Islet precursor cell (in vitro differentiated cells): Measurements from ENCODE around the gene STAT1.
A peak's percentile ranks its signal among the peaks of the same experiment; 100 is the strongest.

Experiments
- DNase-seq: peaks from one replicate; pipeline ENCODE4 v3.0.0-alpha.2; 2018

The STAT1 gene

DNA sequence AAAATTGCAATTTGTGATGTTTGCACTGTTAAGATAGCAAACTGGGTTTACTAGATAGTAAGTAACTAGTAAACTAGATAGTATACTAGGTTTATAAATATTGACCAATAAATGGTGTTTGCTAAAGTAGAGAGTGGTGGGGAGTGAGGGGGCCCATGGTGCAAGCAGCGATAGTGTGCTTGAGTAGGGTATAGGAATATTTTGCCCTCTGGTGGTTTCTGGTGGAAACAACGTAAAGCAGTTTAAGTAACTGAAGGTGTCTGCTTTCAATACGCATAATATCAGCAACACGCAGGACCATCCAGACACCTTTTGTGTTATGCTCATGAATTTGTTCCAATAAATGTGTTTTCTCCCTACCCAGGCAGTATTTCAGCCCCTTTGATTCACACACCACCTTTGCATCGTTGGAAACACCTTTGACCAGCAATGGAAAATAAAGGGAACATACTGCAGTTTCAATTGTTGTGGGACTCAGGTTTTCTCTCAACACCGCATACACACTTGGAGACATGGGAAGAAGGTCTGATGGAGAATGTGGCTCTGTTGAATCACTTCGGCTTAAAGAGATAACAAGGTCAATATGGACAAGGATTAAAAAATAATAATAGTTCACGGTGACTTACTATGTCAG, 16.7 kb upstream of the STAT1 start:
- no peak for DNase-seq

DNA sequence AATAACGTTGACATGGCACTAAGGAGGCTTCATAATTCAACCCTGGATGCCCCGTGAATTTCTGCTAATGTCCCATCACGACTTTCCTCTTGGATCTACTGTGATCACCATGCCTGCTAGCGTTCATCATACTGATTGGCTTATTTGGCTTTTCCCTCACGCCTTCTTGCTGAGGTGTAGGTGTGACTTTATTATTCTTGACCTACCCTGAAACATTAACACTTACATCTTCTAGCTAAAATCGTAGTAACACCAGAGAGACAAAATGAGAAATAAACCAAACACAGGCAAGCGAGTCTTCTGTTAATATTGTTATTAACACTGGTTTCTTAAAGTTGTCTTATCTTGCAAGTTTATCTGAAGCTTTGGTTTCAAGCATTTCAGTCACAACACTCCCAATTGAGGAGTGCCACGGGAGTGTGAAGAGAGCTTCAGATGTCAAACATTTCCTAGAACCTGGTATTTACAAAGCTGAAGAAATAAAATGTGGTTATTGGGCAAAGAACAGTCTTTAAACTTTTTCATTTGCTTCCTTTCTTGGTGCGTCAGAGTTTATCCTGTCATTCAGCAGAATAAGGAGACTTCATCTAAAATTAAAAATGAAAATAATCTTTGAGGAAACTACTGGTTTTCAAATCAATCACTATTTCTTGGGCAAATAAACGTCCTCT, 15.4 kb upstream of the STAT1 start:
- no peak for DNase-seq

DNA sequence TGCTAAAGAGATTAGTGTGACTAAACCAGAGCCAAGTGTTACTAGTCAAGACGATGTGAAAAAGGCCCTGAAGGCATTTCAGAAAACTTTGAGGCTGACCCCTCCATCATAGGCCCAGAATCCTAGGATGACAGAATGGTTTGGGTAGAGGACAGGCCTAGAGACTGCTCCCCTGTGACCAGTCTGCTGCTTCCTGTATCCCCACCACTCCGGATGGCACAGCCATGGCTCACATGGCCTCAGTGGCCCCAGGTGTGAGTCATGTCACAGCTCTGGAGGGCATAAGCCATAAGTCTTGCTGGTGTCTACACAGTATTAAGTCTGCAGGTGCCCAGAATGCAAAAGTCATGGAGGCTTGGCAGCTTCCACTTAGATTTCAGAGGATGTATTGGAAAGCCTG, 12.4 kb upstream of the STAT1 start:
- DNase-seq, result no peak

DNA sequence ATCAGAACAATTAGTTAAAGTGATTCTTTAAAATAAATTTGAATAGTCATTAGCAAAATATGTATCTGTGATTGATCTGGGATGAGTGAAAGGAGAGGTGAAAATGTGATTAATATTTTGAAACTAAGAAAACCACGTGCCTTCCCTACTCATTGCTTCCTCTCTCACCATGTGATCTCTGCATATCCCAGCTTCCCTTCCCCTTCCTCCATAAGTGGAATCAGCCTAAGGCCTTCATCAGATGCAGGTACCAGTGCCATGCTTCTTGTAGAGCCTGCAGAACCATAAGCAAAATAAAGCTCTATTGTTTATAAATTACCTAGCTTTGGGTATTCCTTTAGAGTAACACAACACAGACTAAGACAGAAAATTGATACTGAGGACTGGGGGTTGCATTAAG, 11.2 kb upstream of the STAT1 start:
- no peak for DNase-seq

DNA sequence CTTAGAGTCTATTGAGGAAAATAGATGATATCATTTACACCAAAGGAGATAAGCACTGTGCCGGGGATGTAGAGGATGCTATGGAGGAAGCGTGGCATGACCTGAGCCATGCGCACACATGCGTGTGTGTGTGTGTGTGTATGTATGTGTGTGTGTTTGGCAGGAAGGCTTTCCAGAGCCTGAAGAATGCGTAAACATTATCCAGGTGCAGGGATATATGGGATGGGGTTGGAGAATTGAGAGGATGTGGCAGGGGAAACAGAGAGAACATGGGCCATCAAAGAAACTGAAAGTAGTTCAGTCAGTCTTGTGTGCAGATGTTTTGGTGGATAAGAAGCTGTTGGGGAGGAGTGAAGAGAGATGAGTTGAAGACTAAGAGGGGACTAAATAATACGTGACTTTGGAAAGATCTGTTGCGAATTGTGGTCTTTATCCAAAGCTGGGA, 9.3 kb upstream of the STAT1 start:
- DNase-seq, result no peak

DNA sequence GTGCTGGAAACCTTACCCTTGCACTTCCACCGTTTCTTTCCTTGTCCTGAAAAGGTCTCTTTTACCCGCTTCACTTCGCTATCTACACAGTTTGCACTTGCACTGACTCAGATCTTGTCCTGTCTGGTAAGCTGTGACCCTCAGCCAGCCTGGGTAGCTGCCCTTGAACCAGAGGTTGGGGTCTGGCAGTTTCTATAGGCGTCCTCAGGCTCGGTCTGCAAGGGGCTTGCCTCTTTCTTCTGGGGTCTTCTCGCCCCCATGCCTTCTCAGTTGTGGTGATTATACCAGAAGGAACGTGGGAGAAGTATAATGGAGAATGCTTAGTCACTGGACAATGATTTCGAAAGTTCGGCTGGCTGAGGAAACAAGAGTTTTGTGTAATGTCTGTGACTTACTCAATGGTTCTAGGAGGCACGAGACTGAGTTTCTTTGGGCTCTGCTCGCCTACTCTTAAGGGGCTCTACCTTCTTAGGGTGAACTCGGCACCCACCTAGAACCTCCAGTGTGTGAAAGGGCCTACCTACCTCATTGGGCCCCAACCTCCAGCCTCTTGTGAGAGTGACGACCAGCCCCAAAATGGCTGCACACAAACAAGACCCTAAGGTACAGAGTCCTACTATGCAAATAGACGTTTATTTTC, 6.9 kb upstream of the STAT1 start:
- no peak for DNase-seq

DNA sequence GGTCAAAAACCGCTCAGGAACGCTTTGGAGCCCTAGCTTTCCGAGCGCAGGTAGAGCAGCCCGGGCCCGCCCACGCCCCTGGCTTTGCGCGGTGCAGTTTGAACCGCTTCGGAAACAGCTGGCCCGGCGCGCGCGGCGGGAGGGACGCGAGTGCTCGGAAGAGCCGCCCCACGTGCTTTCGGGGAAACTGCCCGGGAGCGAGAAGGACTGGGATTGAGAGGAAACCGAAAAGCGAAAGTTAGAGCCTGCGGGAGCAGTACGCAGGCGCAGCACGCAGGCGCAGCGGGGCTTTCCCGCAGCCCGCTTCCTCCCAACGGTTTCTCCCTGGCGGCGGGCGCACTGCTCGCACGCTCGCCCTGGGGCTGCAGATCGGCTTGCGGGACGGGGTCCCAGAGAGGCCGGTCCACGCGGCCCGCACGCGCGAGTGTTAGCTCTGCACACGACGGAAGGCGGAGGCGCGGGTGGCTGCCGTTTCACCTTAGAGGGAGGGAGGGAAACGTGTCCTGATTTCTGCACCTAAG, 6.3 kb upstream of the STAT1 start:
- peak; percentile 98 for DNase-seq

DNA sequence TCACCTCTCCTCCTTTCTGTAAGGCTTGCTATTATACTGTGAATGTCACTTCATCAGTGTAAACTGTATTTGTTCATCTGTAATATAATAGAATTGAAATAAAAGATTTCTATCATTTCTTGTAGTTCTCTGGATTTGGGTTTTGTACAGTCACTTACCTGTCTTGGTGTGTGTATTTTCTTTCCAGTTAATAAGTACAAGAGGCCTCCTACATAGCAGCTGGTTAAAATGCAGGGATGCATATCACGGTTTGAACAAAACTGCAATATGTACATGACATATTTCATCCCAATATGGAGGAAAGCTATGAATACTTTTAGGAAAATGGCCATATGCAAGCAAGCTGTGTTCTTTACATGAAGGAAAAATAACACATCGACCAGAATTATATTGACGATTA, 5.4 kb upstream of the STAT1 start:
- DNase-seq, result no peak

DNA sequence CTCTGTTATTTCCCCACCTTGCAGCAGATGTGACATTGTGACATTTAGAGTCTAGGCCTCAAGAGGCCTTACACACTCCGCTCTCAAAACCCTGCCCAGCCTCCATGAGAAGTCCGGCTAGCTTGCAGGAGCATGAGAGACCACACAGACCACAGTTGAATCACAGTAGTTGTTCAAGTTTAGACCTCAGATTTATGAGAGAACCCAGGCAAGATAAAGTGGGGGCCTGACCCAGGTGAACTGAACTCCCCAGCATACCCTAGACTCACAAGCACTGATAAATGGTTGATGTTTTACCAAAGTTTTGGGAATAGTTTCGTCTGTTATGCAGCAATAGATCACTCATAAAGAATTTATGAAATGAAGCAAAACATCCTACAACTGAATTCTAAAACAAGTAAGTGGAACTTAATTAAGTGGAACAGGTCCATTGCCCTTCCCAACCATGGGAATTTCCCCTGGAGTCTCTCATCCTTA, 4.7 kb upstream of the STAT1 start:
- DNase-seq, result no peak

DNA sequence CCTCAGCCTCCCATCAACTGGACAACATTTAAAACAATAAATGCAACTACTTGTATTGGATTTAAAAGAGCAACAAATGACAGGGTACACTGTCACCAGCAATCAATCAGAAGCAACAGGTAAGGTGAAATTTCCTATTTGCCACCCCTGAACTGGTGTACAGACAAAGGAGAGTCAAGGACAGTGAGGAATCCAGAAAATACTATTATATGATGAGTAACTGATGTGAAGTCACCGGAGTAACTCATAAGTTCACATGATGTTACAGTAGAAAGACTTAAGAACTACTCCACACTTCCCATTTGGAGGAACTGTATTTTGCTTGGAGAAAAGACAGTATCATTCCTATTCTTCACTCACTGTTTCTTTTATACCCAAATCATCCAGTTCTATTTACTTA, 4.1 kb upstream of the STAT1 start:
- no peak for DNase-seq

DNA sequence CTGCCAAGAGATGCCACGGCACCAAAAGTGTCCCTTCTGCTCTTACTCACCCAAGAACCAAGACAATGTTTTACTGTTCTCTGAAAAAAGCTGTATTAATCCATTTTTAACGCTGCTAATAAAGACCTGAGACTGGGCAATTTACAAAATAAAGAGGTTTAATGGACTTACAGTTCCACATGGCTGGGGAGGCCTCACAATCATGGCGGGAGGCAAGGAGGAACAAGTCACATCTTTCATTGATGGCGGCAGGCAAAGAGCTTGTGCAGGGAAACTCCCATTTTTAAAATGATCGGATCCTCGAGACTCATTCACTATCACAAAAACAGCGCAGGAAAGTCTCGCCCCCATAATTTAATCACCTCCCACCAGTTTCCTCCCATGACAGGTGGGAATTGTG, 1.9 kb upstream of the STAT1 start:
- DNase-seq, result no peak

DNA sequence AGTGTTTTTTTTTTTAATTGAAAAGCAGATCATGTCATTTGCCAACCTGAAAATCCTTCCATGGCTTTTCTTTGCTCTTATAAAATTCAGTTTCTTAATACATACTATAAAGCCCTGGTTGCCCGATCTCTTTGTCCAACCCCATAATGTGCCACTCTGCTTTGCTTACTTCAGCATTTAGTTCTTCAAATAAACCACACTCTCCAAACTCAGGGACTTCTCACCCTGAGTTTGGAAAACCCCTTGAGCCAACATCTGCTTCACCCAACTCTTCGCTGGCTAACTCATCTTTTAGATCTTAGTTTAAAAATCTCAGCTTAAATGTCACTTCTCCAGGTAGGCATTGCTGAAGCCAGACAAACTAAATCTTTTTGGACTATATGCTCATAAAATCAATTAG, 1.3 kb upstream of the STAT1 start:
- DNase-seq, result no peak

DNA sequence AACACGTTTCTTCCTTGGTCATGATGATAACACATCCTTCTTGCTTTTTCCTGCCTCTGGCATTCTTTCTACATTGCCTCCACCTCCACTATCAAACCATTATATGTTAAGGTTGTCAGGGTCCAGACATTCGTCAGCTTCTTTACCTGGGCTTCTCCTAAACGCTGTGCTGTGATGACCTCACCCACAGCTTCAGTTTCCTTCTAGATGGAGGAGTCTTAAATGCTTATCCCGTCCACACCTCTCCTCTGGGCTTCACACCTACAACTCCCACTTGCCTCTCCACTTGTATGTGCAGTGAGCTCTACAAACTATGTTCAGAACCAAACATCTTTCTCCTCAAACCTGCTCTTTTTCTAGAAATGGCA, 666 bp upstream of the STAT1 start:
- DNase-seq, result no peak

DNA sequence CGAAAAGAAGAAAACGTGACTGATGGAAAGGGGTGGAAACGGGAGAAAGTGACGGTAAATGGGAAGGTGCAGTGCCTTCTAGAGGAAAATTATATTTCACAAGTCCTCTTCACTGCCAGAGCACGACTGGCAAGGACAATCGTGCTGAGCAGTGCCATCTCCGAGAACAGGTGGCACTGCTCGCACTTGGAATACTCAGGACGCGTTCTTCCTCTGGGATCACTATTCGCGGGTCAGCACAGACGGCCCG, 364 bp downstream of the STAT1 start:
- DNase-seq, result no peak

DNA sequence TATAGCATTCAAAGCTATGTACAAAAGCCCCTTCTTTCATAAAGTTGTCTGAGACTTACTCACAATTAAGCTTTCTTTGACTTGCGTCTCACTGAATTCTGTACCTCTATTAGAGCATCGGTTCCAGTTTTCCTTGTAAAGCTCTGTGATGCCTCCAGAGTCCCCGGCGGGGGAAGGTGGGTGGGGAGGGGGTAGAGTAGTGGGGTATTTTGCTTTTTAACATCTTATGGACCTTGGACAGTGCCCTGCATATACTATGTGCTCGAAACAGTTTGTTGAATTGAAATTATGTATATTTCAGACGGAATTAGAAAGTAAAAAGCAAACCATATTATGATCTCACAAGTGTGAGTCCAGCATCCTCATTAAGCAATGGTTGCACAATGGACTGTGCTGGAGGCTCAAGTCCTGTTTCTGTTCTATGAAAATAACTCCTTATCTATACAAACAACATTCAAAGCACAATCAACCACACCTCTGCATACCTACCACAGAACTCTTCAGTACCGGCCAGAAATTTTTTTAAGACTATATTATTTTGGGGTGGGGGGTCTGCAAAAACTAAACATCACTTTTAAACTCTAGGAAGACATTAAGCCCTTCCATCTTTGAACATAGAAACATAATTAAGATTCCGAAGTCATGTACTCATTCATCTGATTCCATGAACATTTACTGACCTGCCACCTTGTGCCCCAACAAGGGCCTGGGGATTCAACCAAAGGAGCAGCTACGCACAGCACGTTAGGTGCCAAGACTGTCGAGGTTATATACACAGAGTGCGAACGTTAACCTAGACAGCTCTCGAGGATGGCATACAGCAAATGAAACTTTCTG, 908 bp downstream of the STAT1 start:
- DNase-seq, result no peak

DNA sequence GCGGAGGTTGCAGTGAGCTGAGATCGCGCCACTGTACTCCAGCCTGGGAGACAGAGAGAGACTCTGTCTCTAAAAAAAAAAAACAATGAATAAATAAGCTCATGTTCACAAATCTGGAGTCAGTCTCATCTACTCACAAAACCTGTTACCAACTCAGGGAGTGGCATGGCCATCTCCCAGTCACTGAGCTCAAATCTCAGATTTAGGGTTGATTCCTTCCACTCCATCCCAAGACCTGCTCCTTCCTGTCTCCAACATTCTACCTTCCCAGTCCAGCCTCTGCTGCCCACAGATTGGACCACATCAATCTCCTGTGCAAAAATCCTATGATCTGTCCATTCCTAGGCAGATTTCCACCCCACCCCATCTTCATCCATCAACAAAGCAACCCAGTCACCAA, 1.6 kb downstream of the STAT1 start:
- DNase-seq, result no peak

DNA sequence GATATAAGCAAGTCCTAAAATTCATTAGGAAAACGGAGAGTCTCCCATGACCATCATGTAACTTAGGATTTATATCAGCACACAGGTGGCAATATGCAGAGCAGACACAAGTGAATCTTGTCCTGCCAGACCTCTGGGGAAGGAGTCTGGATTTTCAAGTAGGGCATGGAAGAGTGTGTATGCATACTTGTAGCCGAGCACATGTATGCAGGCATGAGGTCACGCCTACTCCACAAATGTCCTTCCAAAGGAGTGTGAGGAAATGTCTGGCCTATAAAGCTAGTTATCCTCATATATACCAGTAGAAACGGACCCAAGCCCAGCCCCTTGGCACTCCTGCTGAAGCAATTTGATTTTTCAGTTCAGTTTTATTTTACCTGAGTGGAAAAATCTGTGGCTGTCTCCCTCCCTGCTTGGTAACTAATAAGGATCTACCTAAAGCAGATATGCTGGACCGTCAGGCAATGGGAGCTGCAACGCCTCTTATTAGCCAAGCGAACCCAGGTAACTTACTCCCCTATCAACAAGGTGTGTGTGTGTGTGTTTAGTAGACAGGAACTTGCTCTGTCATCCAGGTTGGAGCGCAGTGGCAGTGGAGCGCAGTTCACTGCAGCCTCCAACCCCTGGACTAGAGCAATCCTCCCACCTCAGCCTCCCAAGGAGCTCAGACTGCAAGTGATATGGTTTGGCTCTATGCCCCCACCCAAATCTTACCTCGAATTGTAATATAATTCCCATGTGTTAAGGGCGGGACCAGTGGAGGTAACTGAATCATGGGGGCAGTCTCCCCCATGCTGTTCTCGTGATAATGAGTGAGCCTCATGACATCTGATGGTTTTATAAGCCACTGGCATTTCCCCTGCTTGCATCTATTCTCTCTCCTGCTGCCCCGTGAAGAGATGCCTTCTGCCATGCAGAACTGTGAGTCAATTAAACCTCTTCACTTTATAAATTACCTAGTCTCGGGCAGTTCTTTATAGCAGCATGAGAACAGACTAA, 2.8 kb downstream of the STAT1 start:
- DNase-seq, result no peak

DNA sequence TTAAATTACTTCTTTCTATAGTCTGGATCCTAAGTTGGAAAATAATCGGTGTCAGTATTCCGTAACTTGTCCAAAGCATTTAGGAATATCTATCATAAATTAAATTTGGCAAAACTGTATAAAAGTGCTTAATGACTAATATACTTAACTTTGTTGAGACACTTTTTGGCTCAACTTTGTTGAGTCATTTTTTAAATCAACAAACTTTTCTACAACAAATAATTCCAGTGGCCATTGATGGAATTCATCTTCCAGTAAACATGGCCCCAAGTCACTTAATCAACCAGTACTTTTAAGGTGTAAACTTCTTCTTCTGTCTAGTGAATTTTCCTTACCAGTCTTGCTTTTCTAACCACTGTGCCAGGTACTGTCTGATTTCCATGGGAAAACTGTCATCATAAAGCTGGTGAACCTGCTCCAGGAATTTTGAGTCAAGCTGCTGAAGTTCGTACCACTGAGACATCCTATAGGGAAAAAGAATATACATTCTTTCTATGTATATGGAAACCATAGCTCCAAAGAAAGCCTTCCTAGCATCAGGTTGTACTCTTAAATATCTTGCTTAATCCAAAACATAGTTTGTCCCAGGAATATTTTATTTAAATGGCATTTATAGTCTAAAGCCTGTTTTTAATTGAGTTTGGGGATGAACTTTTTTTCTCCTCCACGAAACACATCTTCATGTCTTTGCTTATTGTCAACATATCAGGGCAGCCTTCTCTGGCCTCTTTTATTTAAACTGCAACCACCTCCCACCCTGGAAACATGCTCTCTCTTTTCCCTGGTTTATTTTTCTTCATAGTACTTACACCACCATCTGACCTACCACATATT, 4.2 kb downstream of the STAT1 start:
- DNase-seq, result no peak

DNA sequence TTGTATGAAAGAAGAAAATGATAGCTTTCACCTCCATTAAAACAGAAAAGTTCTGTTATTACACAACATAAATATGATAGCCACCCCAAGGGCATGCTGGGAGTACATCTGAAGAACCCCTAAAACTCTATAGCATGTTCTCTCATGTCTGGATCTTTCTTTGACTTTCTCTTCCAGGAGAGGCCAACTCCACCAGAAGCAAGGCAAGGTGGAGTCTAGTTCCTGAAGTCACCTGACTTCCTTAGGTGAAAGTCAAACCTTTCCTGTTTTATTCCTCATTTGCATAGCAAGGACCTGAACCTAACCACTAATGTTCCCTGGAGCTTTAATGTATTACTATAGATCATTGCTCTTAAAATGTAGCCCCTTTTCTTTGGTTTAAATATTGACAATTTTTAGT, 5.7 kb downstream of the STAT1 start:
- no peak for DNase-seq

DNA sequence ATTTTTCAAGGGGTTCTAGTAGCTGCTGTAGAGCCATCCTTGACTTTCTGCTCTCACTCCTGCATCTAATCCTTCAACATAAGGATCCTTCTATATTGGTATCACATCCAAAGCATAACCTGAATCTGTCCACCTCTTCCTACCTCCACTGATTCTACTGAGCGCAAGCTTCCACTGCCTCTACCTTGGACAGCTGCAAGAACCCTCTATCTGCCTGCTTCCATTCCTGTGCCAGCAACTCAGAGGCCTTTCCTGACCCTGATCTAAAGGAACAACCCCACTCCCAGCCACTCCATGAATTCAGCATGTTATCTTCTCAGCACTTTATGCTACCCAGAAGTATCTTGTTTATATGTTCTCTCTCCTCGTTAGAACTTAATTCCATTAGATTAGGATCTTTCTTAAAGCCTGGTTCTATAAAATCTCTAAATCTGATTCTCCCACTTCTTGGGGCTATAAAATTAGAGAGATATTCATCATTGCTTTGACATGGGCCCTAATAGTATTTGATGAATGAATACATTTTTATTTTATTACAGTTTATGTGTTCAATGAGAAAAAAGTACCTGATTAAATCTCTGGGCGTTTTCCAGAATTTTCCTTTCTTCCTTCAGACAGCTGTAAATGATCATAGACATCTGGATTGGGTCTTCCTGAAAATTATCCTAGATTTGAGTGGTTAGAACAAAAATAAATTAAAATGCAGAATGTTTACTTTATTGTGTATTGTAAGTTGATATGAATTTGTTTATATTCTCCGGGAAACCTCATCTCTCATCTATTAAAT, 6.8 kb downstream of the STAT1 start:
- no peak for DNase-seq

DNA sequence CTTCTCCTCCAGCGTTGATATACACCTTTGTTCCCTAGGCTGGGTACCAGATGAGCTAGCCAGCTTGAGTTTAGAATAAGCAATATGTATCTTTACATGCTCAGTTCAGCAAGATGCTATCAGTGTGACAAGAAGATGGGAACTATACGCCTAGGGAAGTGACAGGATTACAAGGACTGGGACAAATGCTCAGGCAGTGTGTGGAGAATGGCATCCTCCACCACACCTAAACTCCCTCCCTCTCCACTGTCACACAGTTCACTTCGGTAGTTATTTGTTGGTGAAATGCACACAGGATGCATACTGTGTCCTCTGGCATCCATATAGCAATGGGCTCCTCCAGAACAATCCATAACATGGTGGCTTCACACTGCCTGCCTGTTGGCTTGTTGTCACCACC, 7.7 kb downstream of the STAT1 start:
- no peak for DNase-seq
